ENCODE measurements around the gene PRELID3B. TPM values are rescaled to one million over a fixed set of nuclear protein-coding genes. Genes with fewer than 3 reads are reported as not detected.
"Not testable (repeated sequence)": the region's sequence is repeated elsewhere in the genome, so short reads cannot be mapped to it uniquely, and the experiment has no call there.

The PRELID3B gene
- total RNA-seq, 2 donors from 2014 or later, result 168 to 181 TPM

DNA sequence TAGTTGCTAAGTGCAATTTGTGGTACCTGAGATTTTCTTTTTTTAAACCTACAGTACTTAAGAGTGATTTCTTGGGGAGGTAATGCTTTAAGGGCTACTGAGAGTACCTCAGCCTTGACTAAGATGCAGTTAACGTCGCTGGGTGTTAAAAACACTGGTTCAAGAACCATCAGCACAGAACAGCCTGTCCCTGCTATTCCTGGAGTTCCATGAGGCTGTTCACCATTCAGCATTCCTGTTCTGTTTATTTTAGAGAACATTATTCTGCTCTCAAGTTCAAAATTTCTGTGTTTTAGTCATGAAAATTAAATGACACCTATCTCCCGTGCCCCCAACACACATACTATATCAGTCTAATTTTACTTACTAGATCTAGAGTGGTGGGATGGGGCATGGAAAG lies 1.7 kb upstream of the PRELID3B start:
- peaks cover 3% of the 10 kb centered on the region for H3K27me3 Mint-ChIP-seq (ENCODE audit: low read depth)
- no peak overlapping the region for H3K4me3 Mint-ChIP-seq
- H3K27ac Mint-ChIP-seq, result no peak overlapping the region
- peaks cover 0 to 2% of the 10 kb centered on the region in 2 donors for H3K9me3 Mint-ChIP-seq
- H3K4me1 Mint-ChIP-seq (ENCODE audit: low read depth), result peaks cover 53% of the 10 kb centered on the region
- ATAC-seq (replicated peaks in 1 of 2), result no peak
- peaks cover 8 to 17% of the 10 kb centered on the region in 2 donors for H3K36me3 Mint-ChIP-seq (ENCODE audit: insufficient read depth in 2 of 2)
- no peak for DNase-seq

GRCh38 chr20:59043698-59044097 lies 1.1 kb upstream of the PRELID3B start:
- DNase-seq (peak; percentile 18 to 22), ATAC-seq (replicated peaks in 1 of 2) (no peak)
- Mint-ChIP-seq H3K27ac (peak overlapping the region; percentile 98), H3K9me3 (peaks cover 0 to 2% of the 10 kb centered on the region in 2 donors), H3K4me3 (peak overlapping the region; percentile 87 to 94), H3K4me1 (ENCODE audit: low read depth) (peaks cover 59% of the 10 kb centered on the region), H3K36me3 (ENCODE audit: insufficient read depth in 2 of 2) (peaks cover 8 to 17% of the 10 kb centered on the region in 2 donors), H3K27me3 (ENCODE audit: low read depth) (no peaks in the 10 kb centered on the region)

DNA sequence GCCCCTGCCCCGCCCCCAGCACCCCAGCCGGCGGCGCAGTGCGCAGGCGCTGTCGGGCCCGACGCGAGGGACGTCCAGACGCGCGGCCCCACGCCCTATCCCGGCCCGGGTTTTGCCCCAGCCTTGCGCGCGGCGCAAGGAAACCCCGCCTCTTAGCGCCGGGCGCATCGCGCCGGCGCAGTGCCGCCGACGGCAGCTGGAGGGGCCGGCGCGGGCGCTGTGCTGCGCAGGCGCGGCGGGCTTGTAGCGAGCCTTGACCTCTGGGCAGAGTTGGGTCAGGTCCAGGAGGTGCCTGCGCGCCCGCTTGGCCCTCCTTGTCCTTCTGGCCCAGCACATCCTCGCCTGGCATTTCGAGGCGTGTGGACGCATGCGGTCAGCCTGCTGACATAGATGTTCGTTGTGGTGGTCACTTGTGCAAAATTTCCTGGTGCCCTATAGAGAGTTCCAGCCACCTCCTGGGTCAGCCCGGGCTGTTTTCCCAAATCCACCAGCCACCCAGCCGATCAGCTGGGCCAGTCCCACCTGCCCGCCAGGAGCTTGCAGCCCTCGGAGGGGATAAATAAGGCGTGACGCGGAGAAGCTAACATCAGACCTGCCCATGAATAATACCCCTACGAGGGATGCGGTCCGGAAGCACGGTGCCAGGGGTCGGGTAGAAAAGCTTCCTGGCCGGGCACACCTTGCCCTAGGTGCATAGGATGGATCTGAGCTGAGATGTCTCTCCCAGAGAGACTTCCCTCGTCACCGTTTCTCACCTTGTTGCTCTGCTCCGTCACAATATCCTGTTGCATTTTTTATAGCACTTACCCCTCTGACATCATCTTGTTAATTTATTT lies 428 bp upstream of the PRELID3B start:
- Mint-ChIP-seq H3K27ac (peak overlapping the region; percentile 98), H3K9me3 (peaks cover 0 to 2% of the 10 kb centered on the region in 2 donors), H3K27me3 (ENCODE audit: low read depth) (no peaks in the 10 kb centered on the region), H3K4me1 (ENCODE audit: low read depth) (peaks cover 58% of the 10 kb centered on the region), H3K4me3 (peak overlapping the region; percentile 87 to 94), H3K36me3 (ENCODE audit: insufficient read depth in 2 of 2) (peaks cover 8 to 17% of the 10 kb centered on the region in 2 donors)
- ATAC-seq (replicated peaks in 1 of 2) (peak; percentile 96), DNase-seq (peak; percentile 96 to 98)

- peaks cover 62% of the 10 kb centered on the region for H3K4me1 Mint-ChIP-seq (ENCODE audit: low read depth)
- H3K9me3 Mint-ChIP-seq; H3K27me3 Mint-ChIP-seq (ENCODE audit: low read depth); DNase-seq; ATAC-seq (replicated peaks in 1 of 2): not testable (repeated sequence)
- H3K36me3 Mint-ChIP-seq (ENCODE audit: insufficient read depth in 2 of 2), result peaks cover 9 to 30% of the 10 kb centered on the region in 2 donors
- H3K4me3 Mint-ChIP-seq, result peak overlapping the region; percentile 80 to 87
- peak overlapping the region; percentile 51 for H3K27ac Mint-ChIP-seq
Observed at GRCh38 chr20:59041487-59041886, 1.1 kb downstream of the PRELID3B start.

DNA sequence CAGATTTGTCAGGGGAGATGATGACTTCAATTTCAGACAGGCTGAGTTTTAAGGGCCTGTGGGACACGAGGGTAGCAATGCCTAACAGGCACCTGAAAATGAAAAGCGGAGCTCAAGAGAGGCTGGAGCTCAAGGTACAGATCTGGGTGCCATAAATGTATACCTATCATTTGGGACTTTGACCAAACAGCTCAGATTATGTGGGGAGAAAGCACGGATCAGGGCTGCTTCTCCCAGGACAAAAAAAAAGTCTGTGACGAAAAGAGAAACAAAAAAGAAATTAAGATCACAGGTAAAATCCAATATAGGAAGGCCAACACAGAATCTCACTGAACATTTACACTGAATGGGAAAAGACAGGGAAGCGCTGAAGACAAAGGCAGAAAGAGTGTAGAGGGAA lies 1.9 kb downstream of the PRELID3B start:
- Mint-ChIP-seq H3K4me1 (ENCODE audit: low read depth) (peaks cover 67% of the 10 kb centered on the region), H3K27me3 (ENCODE audit: low read depth) (no peaks in the 10 kb centered on the region), H3K4me3 (peak overlapping the region; percentile 80 to 87), H3K36me3 (ENCODE audit: insufficient read depth in 2 of 2) (peaks cover 12 to 37% of the 10 kb centered on the region in 2 donors), H3K27ac (peak overlapping the region; percentile 51), H3K9me3 (no peaks in the 10 kb centered on the region)
- no peak for DNase-seq
- no peak for ATAC-seq (replicated peaks in 1 of 2)

DNA sequence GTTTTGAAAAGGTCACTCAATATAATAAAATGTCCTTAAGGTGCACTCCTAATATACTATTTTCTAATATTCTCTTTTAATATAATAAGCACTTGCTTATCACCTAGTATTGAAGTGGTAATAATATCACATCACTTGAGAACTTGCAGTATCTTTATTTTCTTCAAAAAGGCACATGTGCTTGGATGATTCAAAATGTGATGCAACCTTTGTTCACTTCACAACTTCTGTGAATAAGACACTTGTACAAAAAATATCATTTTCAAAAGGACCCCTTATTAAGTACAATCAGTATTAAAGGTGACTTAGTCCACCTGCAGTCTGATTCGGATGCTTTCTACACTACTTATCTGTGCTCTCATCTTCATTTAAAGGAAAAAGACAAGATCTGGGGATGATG lies 3.4 kb downstream of the PRELID3B start:
- H3K27ac Mint-ChIP-seq, result peak overlapping the region; percentile 51
- peaks cover 16 to 44% of the 10 kb centered on the region in 2 donors for H3K36me3 Mint-ChIP-seq (ENCODE audit: insufficient read depth in 2 of 2)
- no peak for DNase-seq
- H3K4me3 Mint-ChIP-seq, result peak overlapping the region; percentile 80 to 87
- ATAC-seq (replicated peaks in 1 of 2), result no peak
- H3K9me3 Mint-ChIP-seq, result no peaks in the 10 kb centered on the region
- no peaks in the 10 kb centered on the region for H3K27me3 Mint-ChIP-seq (ENCODE audit: low read depth)
- peaks cover 80% of the 10 kb centered on the region for H3K4me1 Mint-ChIP-seq (ENCODE audit: low read depth)

- ATAC-seq (replicated peaks in 1 of 2) (no peak), DNase-seq (no peak)
- Mint-ChIP-seq H3K4me3 (peak overlapping the region in 1 of 2 donors; percentile 42), H3K27ac (peak overlapping the region; percentile 83), H3K9me3 (no peaks in the 10 kb centered on the region), H3K27me3 (ENCODE audit: low read depth) (no peaks in the 10 kb centered on the region), H3K36me3 (ENCODE audit: insufficient read depth in 2 of 2) (peaks cover 16 to 48% of the 10 kb centered on the region in 2 donors), H3K4me1 (ENCODE audit: low read depth) (peaks cover 80% of the 10 kb centered on the region)
Observed at GRCh38 chr20:59037386-59037785, 5.2 kb downstream of the PRELID3B start.

DNA sequence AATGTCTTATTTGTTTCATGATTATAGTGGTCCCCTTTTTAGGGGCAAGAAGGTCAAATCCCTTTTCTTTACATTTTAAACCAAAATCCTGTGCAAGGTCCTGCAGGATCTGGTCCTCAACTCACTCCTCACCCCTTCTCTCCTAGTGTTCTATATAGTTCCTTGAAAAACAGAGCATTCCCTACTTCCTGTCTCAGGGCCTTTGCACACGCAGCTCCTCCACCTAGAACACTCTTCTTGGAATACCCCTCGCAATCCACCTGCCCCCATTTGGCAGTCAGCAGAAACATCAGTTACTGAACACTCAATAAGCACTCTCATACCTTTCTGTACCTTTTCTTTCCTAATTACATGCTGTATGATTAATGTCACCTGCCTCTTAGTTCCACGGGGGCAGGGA lies 7.2 kb downstream of the PRELID3B start:
- H3K9me3 Mint-ChIP-seq, result no peaks in the 10 kb centered on the region
- ATAC-seq (replicated peaks in 1 of 2) (no peak), DNase-seq (no peak)
- H3K27ac Mint-ChIP-seq, result peak overlapping the region; percentile 66
- no peaks in the 10 kb centered on the region for H3K27me3 Mint-ChIP-seq (ENCODE audit: low read depth)
- H3K4me3 Mint-ChIP-seq, result no peak overlapping the region
- H3K36me3 Mint-ChIP-seq (ENCODE audit: insufficient read depth in 2 of 2), result peaks cover 13 to 45% of the 10 kb centered on the region in 2 donors
- H3K4me1 Mint-ChIP-seq (ENCODE audit: low read depth), result peaks cover 77% of the 10 kb centered on the region

- ATAC-seq (replicated peaks in 1 of 2), result no peak
- H3K4me1 Mint-ChIP-seq (ENCODE audit: low read depth), result peaks cover 77% of the 10 kb centered on the region
- H3K36me3 Mint-ChIP-seq (ENCODE audit: insufficient read depth in 2 of 2), result peaks cover 14 to 52% of the 10 kb centered on the region in 2 donors
- H3K27me3 Mint-ChIP-seq (ENCODE audit: low read depth), result no peaks in the 10 kb centered on the region
- no peaks in the 10 kb centered on the region for H3K9me3 Mint-ChIP-seq
- H3K4me3 Mint-ChIP-seq, result peak overlapping the region in 1 of 2 donors; percentile 40
- no peak for DNase-seq
- no peak overlapping the region for H3K27ac Mint-ChIP-seq
Observed at GRCh38 chr20:59033616-59034165, 8.9 kb downstream of the PRELID3B start.

GRCh38 chr20:59033093-59033492 lies 9.5 kb downstream of the PRELID3B start:
- no peaks in the 10 kb centered on the region for H3K9me3 Mint-ChIP-seq
- H3K27me3 Mint-ChIP-seq (ENCODE audit: low read depth), result no peaks in the 10 kb centered on the region
- DNase-seq, result no peak
- no peak for ATAC-seq (replicated peaks in 1 of 2)
- H3K4me1 Mint-ChIP-seq (ENCODE audit: low read depth), result peaks cover 78% of the 10 kb centered on the region
- peaks cover 14 to 57% of the 10 kb centered on the region in 2 donors for H3K36me3 Mint-ChIP-seq (ENCODE audit: insufficient read depth in 2 of 2)
- peak overlapping the region; percentile 94 to 96 for H3K4me3 Mint-ChIP-seq
- H3K27ac Mint-ChIP-seq, result peak overlapping the region; percentile 93

GRCh38 chr20:59032713-59033059 lies 9.9 kb downstream of the PRELID3B start:
- H3K36me3 Mint-ChIP-seq (ENCODE audit: insufficient read depth in 2 of 2), result peaks cover 13 to 55% of the 10 kb centered on the region in 2 donors
- no peaks in the 10 kb centered on the region for H3K9me3 Mint-ChIP-seq
- H3K4me1 Mint-ChIP-seq (ENCODE audit: low read depth), result peaks cover 78% of the 10 kb centered on the region
- no peaks in the 10 kb centered on the region for H3K27me3 Mint-ChIP-seq (ENCODE audit: low read depth)
- peak overlapping the region; percentile 94 to 96 for H3K4me3 Mint-ChIP-seq
- H3K27ac Mint-ChIP-seq, result peak overlapping the region; percentile 93
- ATAC-seq (replicated peaks in 1 of 2), result no peak
- no peak for DNase-seq

GRCh38 chr20:59032023-59032712 lies 10.4 kb downstream of the PRELID3B start, which contains the start of gene ATP5F1E:
Gene ATP5F1E (minus strand): TSS chr20:59032335. CDS start chr20:59032251, 84 bp downstream.
- peak; percentile 97 to 99 for DNase-seq
- Mint-ChIP-seq H3K9me3 (no peaks in the 10 kb centered on the region), H3K36me3 (ENCODE audit: insufficient read depth in 2 of 2) (peaks cover 13 to 58% of the 10 kb centered on the region in 2 donors), H3K27ac (peak within 1 kb of the TSS; percentile 93), H3K4me3 (peak within 1 kb of the TSS; percentile 94 to 96), H3K4me1 (ENCODE audit: low read depth) (peaks cover 80% of the 10 kb centered on the region), H3K27me3 (ENCODE audit: low read depth) (no peaks in the 10 kb centered on the region)
- ATAC-seq (replicated peaks in 1 of 2), result peak; percentile 97

DNA sequence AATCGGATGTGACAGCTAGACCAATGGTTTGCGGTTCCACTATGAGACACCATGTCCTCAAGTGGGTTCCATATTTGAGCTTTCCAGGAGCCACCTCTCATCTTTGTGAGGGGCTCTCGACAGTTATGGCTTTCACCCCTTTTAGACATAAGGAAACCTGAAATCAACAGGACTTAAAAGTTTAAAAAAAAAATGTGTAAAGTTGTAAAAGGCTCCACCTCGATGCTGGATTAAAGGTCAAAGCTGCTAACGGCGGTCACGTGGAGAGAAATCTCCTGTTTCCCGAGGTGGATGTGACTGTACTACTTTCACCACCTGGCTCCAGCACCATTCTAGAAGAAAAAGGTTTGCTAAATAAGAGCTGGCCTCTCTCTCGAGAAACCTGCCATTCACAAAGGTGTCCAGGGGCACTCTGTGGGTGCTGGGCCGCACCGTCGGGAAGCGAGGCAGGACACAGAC lies 11.0 kb downstream of the PRELID3B start:
- peaks cover 80% of the 10 kb centered on the region for H3K4me1 Mint-ChIP-seq (ENCODE audit: low read depth)
- DNase-seq (peak in 1 of 2 donors; percentile 35), ATAC-seq (replicated peaks in 1 of 2) (no peak)
- H3K36me3 Mint-ChIP-seq (ENCODE audit: insufficient read depth in 2 of 2), result peaks cover 15 to 57% of the 10 kb centered on the region in 2 donors
- H3K9me3 Mint-ChIP-seq, result no peaks in the 10 kb centered on the region
- no peaks in the 10 kb centered on the region for H3K27me3 Mint-ChIP-seq (ENCODE audit: low read depth)
- H3K4me3 Mint-ChIP-seq, result peak overlapping the region; percentile 94 to 96
- H3K27ac Mint-ChIP-seq, result peak overlapping the region; percentile 86
